HEK293 (cell line): ENCODE measurements around the gene SLC7A4.

Experiments
- CTCF ChIA-PET: fragments of 350-600 bp; formaldehyde crosslinking; extraction: SDS; loops from one replicate; lab custom pipeline; 2021; ENCODE audit warnings: antibody characterized with exemption; lab: Yijun Ruan, JAX
- POLR2A ChIA-PET: fragments of 300-600 bp; formaldehyde crosslinking; extraction: SDS; loops from one replicate; lab custom pipeline; 2020; ENCODE audit warnings: antibody characterized with exemption, inconsistent platforms; lab: Yijun Ruan, JAX
- H3K27ac ChIP-seq: fragments of 200-500 bp; sonication (Bioruptor generic); 2 replicates; pipeline ENCODE4 v1.5.1; 2014; ENCODE audit warnings: low read depth, low read length, control low read depth, inconsistent platforms; ENCODE audit errors: extremely low read depth
- H3K36me3 ChIP-seq, 2 experiments: fragments of 200-500 bp in 1 of 2; sonication (Bioruptor generic) in 1 of 2; 1 replicate in 1 of 2; 2 replicates in 1 of 2; pipeline ENCODE4 v1.5.1; 2014 to 2017; ENCODE audit warnings: inconsistent platforms in 2 of 2, low read length in 2 of 2; ENCODE audit not compliant: control insufficient read depth in 2 of 2, insufficient read depth in 1 of 2
- H3K4me1 ChIP-seq: fragments of 200-500 bp; sonication (Bioruptor generic); 2 replicates; pipeline ENCODE4 v1.5.1; 2014; ENCODE audit warnings: mild to moderate bottlenecking, low read length, inconsistent platforms; ENCODE audit not compliant: control insufficient read depth, insufficient read depth
- H3K4me3 ChIP-seq: 2 replicates; pipeline ENCODE4 v1.5.1; 2011; ENCODE audit warnings: low read depth, mild to moderate bottlenecking, control low read depth, low read length, moderate library complexity
- H3K9me3 ChIP-seq: fragments of 200-500 bp; sonication (Bioruptor generic); 2 replicates; pipeline ENCODE4 v1.5.1; 2014; ENCODE audit warnings: low read depth, low read length, inconsistent platforms; ENCODE audit not compliant: control insufficient read depth, insufficient read depth
- AEBP2 ChIP-seq: fragments of 450-650 bp; formaldehyde crosslinking; IDR thresholded peaks from 2 replicates; pipeline ENCODE4 v1.5.1; 2016; ENCODE audit warnings: missing biosample characterization, missing genetic modification characterization, borderline replicate concordance
- GLIS1 ChIP-seq: fragments of 450-650 bp; formaldehyde crosslinking; IDR thresholded peaks from 2 replicates; pipeline ENCODE4 v1.5.1; 2016; ENCODE audit warnings: missing biosample characterization, missing genetic modification characterization
- KLF10 ChIP-seq: fragments of 450-650 bp; IDR thresholded peaks from 2 replicates; pipeline ENCODE4 v1.5.1; 2018; ENCODE audit warnings: missing biosample characterization, mild to moderate bottlenecking, missing genetic modification characterization
- KLF17 ChIP-seq: fragments of 450-650 bp; formaldehyde crosslinking; IDR thresholded peaks from 2 replicates; pipeline ENCODE4 v1.5.1; 2016; ENCODE audit warnings: missing biosample characterization, missing genetic modification characterization
- KLF7 ChIP-seq: fragments of 450-650 bp; formaldehyde crosslinking; IDR thresholded peaks from 2 replicates; pipeline ENCODE4 v1.5.1; 2016; ENCODE audit warnings: missing biosample characterization, missing genetic modification characterization, borderline replicate concordance
- KLF9 ChIP-seq: fragments of 450-650 bp; formaldehyde crosslinking; IDR thresholded peaks from 2 replicates; pipeline ENCODE4 v1.5.1; 2016; ENCODE audit warnings: missing biosample characterization, missing genetic modification characterization, low read depth
- MZF1 ChIP-seq: fragments of 450-650 bp; formaldehyde crosslinking; IDR thresholded peaks from 2 replicates; pipeline ENCODE4 v1.5.1; 2017; ENCODE audit warnings: missing biosample characterization, missing genetic modification characterization, borderline replicate concordance
- PATZ1 ChIP-seq: fragments of 450-650 bp; formaldehyde crosslinking; IDR thresholded peaks from 2 replicates; pipeline ENCODE4 v1.5.1; 2016; ENCODE audit warnings: missing biosample characterization, missing genetic modification characterization
- ZBTB20 ChIP-seq: fragments of 450-650 bp; formaldehyde crosslinking; IDR thresholded peaks from 2 replicates; pipeline ENCODE4 v1.5.1; 2016; ENCODE audit warnings: missing biosample characterization, missing genetic modification characterization
- ZBTB7A ChIP-seq: fragments of 450-650 bp; formaldehyde crosslinking; IDR thresholded peaks from 2 replicates; pipeline ENCODE4 v1.5.1; 2016; ENCODE audit warnings: low read depth, missing biosample characterization, missing genetic modification characterization
- ZEB2 ChIP-seq: fragments of 450-650 bp; formaldehyde crosslinking; IDR thresholded peaks from 2 replicates; pipeline ENCODE4 v1.5.1; 2016; ENCODE audit warnings: missing biosample characterization, missing genetic modification characterization
- ZFP3 ChIP-seq: fragments of 450-650 bp; formaldehyde crosslinking; IDR thresholded peaks from 2 replicates; pipeline ENCODE4 v1.5.1; 2016; ENCODE audit warnings: low read depth, missing biosample characterization, missing genetic modification characterization
- ZFP37 ChIP-seq: fragments of 450-650 bp; formaldehyde crosslinking; IDR thresholded peaks from 2 replicates; pipeline ENCODE4 v1.5.1; 2016; ENCODE audit warnings: missing biosample characterization, missing genetic modification characterization
- ZNF221 ChIP-seq: fragments of 450-650 bp; formaldehyde crosslinking; IDR thresholded peaks from 2 replicates; pipeline ENCODE4 v1.5.1; 2017; ENCODE audit warnings: missing biosample characterization, missing genetic modification characterization, borderline replicate concordance
- ZNF433 ChIP-seq: fragments of 450-650 bp; formaldehyde crosslinking; IDR thresholded peaks from 2 replicates; pipeline ENCODE4 v1.5.1; 2016; ENCODE audit warnings: missing biosample characterization, missing genetic modification characterization, low read depth
- ZNF510 ChIP-seq: fragments of 450-650 bp; formaldehyde crosslinking; IDR thresholded peaks from 2 replicates; pipeline ENCODE4 v1.5.1; 2018; ENCODE audit warnings: mild to moderate bottlenecking, missing genetic modification characterization, missing biosample characterization; ENCODE audit not compliant: insufficient replicate concordance
- ZNF549 ChIP-seq: fragments of 450-650 bp; IDR thresholded peaks from 2 replicates; pipeline ENCODE4 v1.5.1; 2018; ENCODE audit warnings: missing biosample characterization, missing genetic modification characterization, mild to moderate bottlenecking, inconsistent platforms, moderate library complexity
- ZNF571 ChIP-seq: fragments of 450-650 bp; formaldehyde crosslinking; IDR thresholded peaks from 2 replicates; pipeline ENCODE4 v1.5.0; 2017; ENCODE audit warnings: missing biosample characterization, missing genetic modification characterization
- ZNF600 ChIP-seq: fragments of 450-650 bp; formaldehyde crosslinking; IDR thresholded peaks from 2 replicates; pipeline ENCODE4 v1.5.1; 2016; ENCODE audit warnings: missing biosample characterization, missing genetic modification characterization
- ZNF629 ChIP-seq: fragments of 450-650 bp; formaldehyde crosslinking; IDR thresholded peaks from 2 replicates; pipeline ENCODE4 v1.5.1; 2017; ENCODE audit warnings: missing biosample characterization, missing genetic modification characterization
- ZNF664 ChIP-seq: fragments of 450-650 bp; formaldehyde crosslinking; IDR thresholded peaks from 2 replicates; pipeline ENCODE4 v1.5.1; 2016; ENCODE audit warnings: missing biosample characterization, missing genetic modification characterization
- ZNF707 ChIP-seq: fragments of 450-650 bp; formaldehyde crosslinking; IDR thresholded peaks from 2 replicates; pipeline ENCODE4 v1.5.1; 2016; ENCODE audit warnings: missing biosample characterization, missing genetic modification characterization
- ZNF776 ChIP-seq: fragments of 450-650 bp; formaldehyde crosslinking; IDR thresholded peaks from 2 replicates; pipeline ENCODE4 v1.5.0; 2017; ENCODE audit warnings: missing biosample characterization, missing genetic modification characterization, borderline replicate concordance
- ZNF843 ChIP-seq: fragments of 450-650 bp; formaldehyde crosslinking; IDR thresholded peaks from 2 replicates; pipeline ENCODE4 v1.5.1; 2016; ENCODE audit warnings: missing biosample characterization, missing genetic modification characterization
- TF ChIP-seq, protein P1 (sequence below): fragments of 450-650 bp; formaldehyde crosslinking; IDR thresholded peaks from 2 replicates; pipeline ENCODE4 v1.5.1; 2016; ENCODE audit warnings: missing biosample characterization, missing genetic modification characterization
- TF ChIP-seq, protein P2 (sequence below): fragments of 450-650 bp; formaldehyde crosslinking; IDR thresholded peaks from 2 replicates; pipeline ENCODE4 v1.5.1; 2017; ENCODE audit warnings: missing biosample characterization, missing genetic modification characterization
- TF ChIP-seq, protein P3 (sequence below): fragments of 450-650 bp; formaldehyde crosslinking; IDR thresholded peaks from 2 replicates; pipeline ENCODE4 v1.5.1; 2016; ENCODE audit warnings: missing biosample characterization, missing genetic modification characterization
- TF ChIP-seq, protein P4 (sequence below): fragments of 450-650 bp; formaldehyde crosslinking; IDR thresholded peaks from 2 replicates; pipeline ENCODE4 v1.5.1; 2017; ENCODE audit warnings: missing biosample characterization, missing genetic modification characterization

SLC7A4 gene

GRCh38 chr22:21073482-21073881, 41.1 kb upstream of the SLC7A4 start:
- no peak for TF ChIP-seq ZNF776 (tag by site-specific recombination)
- no peak for TF ChIP-seq ZNF600 (tag by site-specific recombination)
- no peak for TF ChIP-seq KLF7 (tag by site-specific recombination)
- no peak for TF ChIP-seq ZNF571 (tag by site-specific recombination)
- TF ChIP-seq, protein P1, sequence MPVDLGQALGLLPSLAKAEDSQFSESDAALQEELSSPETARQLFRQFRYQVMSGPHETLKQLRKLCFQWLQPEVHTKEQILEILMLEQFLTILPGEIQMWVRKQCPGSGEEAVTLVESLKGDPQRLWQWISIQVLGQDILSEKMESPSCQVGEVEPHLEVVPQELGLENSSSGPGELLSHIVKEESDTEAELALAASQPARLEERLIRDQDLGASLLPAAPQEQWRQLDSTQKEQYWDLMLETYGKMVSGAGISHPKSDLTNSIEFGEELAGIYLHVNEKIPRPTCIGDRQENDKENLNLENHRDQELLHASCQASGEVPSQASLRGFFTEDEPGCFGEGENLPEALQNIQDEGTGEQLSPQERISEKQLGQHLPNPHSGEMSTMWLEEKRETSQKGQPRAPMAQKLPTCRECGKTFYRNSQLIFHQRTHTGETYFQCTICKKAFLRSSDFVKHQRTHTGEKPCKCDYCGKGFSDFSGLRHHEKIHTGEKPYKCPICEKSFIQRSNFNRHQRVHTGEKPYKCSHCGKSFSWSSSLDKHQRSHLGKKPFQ, result no peak
- no peak for TF ChIP-seq ZNF221
- TF ChIP-seq MZF1 (tag by site-specific recombination), result no peak
- no peak for TF ChIP-seq ZNF510 (tag by site-specific recombination)
- TF ChIP-seq, protein P2, sequence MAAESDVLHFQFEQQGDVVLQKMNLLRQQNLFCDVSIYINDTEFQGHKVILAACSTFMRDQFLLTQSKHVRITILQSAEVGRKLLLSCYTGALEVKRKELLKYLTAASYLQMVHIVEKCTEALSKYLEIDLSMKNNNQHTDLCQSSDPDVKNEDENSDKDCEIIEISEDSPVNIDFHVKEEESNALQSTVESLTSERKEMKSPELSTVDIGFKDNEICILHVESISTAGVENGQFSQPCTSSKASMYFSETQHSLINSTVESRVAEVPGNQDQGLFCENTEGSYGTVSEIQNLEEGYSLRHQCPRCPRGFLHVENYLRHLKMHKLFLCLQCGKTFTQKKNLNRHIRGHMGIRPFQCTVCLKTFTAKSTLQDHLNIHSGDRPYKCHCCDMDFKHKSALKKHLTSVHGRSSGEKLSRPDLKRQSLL (tag by site-specific recombination), result no peak
- TF ChIP-seq, protein P3, sequence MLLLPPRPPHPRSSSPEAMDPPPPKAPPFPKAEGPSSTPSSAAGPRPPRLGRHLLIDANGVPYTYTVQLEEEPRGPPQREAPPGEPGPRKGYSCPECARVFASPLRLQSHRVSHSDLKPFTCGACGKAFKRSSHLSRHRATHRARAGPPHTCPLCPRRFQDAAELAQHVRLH (tag by site-specific recombination), result no peak
- no peak for TF ChIP-seq ZBTB7A
- no peak for TF ChIP-seq KLF9

DNA sequence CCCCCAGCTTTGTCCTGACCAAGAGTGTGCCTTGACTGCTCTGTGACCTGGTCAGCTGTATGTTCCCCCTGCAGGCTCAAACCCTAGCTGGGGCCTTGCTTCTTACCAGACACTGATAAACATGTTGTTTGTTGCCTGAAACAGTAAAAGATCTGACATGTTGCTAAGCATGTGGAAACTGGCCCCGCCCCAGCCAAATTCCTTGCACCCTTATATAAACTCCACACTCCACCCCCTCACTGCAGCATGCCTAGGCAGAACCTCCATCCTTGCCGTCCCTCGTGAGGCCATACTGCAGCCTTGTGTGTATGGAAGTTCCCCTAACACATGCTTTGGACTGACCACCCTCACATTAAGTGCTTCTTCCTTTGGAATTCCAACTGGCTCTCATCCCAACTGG, 40.7 kb upstream of the SLC7A4 start:
- H3K27ac ChIP-seq, result no peak overlapping the region
- H3K36me3 ChIP-seq, result no peaks in the 10 kb centered on the region
- POLR2A ChIA-PET, result no interaction called here
- H3K9me3 ChIP-seq, result no peaks in the 10 kb centered on the region
- CTCF ChIA-PET, result no interaction called here
- H3K4me1 ChIP-seq, result no peaks in the 10 kb centered on the region
- no peak overlapping the region for H3K4me3 ChIP-seq
- TF ChIP-seq ZNF433 (no peak), ZNF664 (tag by site-specific recombination) (no peak), ZBTB20 (tag by site-specific recombination) (no peak), PATZ1 (tag by site-specific recombination) (no peak), ZNF629 (no peak), ZNF707 (no peak), ZFP37 (tag by site-specific recombination) (no peak), ZNF843 (no peak), ZFP3 (no peak), GLIS1 (tag by site-specific recombination) (no peak), KLF17 (tag by site-specific recombination) (no peak), ZEB2 (no peak), ZNF549 (tag by site-specific recombination) (no peak), AEBP2 (tag by site-specific recombination) (no peak), KLF10 (tag by site-specific recombination) (no peak)
- TF ChIP-seq, protein P4, sequence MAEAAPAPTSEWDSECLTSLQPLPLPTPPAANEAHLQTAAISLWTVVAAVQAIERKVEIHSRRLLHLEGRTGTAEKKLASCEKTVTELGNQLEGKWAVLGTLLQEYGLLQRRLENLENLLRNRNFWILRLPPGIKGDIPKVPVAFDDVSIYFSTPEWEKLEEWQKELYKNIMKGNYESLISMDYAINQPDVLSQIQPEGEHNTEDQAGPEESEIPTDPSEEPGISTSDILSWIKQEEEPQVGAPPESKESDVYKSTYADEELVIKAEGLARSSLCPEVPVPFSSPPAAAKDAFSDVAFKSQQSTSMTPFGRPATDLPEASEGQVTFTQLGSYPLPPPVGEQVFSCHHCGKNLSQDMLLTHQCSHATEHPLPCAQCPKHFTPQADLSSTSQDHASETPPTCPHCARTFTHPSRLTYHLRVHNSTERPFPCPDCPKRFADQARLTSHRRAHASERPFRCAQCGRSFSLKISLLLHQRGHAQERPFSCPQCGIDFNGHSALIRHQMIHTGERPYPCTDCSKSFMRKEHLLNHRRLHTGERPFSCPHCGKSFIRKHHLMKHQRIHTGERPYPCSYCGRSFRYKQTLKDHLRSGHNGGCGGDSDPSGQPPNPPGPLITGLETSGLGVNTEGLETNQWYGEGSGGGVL (tag by site-specific recombination), result no peak

More at GRCh38 chr22:21073482-21073881, 41.1 kb upstream of the SLC7A4 start:
- ChIA-PET POLR2A (no interaction called here), CTCF (no interaction called here)
- H3K9me3 ChIP-seq, result no peaks in the 10 kb centered on the region
- no peaks in the 10 kb centered on the region for H3K36me3 ChIP-seq
- H3K27ac ChIP-seq, result no peak overlapping the region
- H3K4me3 ChIP-seq, result no peak overlapping the region
- H3K4me1 ChIP-seq, result no peaks in the 10 kb centered on the region
